HAP-1 (cell line): ENCODE data around the gene HCN2.

ENCODE experiments used
- DNase-seq, 2 experiments: peaks; one replicate each; pipeline ENCODE4 v3.0.0-alpha.2; 2016 to 2020; ENCODE audit warnings: low spot score in 2 of 2
- H3K27me3 ChIP-seq: fragments of 250-450 bp; sonication (Bioruptor Pico); 2 replicates; pipeline ENCODE4 v1.5.1; 2020; ENCODE audit warnings: low read depth, mild to moderate bottlenecking, moderate library complexity
- H3K36me3 ChIP-seq: fragments of 250-450 bp; sonication (Bioruptor Pico); replicated peaks from 2 replicates; pipeline ENCODE4 v1.5.1; 2020; ENCODE audit warnings: mild to moderate bottlenecking
- H3K4me1 ChIP-seq: fragments of 250-450 bp; sonication (Bioruptor Pico); 2 replicates; pipeline ENCODE4 v1.5.1; 2020; ENCODE audit warnings: mild to moderate bottlenecking
- H3K4me3 ChIP-seq: fragments of 250-450 bp; sonication (Bioruptor Pico); 2 replicates; pipeline ENCODE4 v1.5.1; 2020; ENCODE audit warnings: mild to moderate bottlenecking, moderate library complexity
- H3K9me3 ChIP-seq: fragments of 250-450 bp; sonication (Bioruptor Pico); 2 replicates; pipeline ENCODE4 v1.5.1; 2020; ENCODE audit warnings: mild to moderate bottlenecking, moderate library complexity
- in situ Hi-C: fragments of 300-500 bp; cut with MboI; formaldehyde crosslinking; loops from 3 replicates; pipeline ENCODE4 v1.14.3; 2020; ENCODE audit warnings: low sequenced_read_pairs, inconsistent platforms, mixed read lengths

The HCN2 gene

GRCh38 chr19:664913-665443 is 75.3 kb downstream of the HCN2 start:
- peak; percentile 82 to 97 for DNase-seq
- no peaks in the 10 kb centered on the region for H3K27me3 ChIP-seq
- H3K4me3 ChIP-seq: no peak overlapping the region
- H3K9me3 ChIP-seq: peaks cover 11% of the 10 kb centered on the region
- peaks cover 26% of the 10 kb centered on the region for H3K36me3 ChIP-seq
- in situ Hi-C loops: loop anchor here (5.0 kb wide), 1 partner anchor 67 kb away; no protein-coding TSS in a partner anchor
- peaks cover 12% of the 10 kb centered on the region for H3K4me1 ChIP-seq
